HS-5 (cell line): ENCODE data around the gene TRANK1.
"Not testable (repeated sequence)": the region's sequence is repeated elsewhere in the genome, so short reads cannot be mapped to it uniquely, and the experiment has no call there.

ENCODE experiments used
- DNase-seq: peaks from one replicate; pipeline ENCODE4 v3.0.0-alpha.2; 2012; ENCODE audit warnings: low read depth

The TRANK1 gene

GRCh38 chr3:36892457-36893136 lies 52.3 kb downstream of the TRANK1 start:
- DNase-seq: no peak

GRCh38 chr3:36891701-36892160 lies 53.1 kb downstream of the TRANK1 start:
- DNase-seq: no peak

- not testable (repeated sequence) for DNase-seq
Observed at GRCh38 chr3:36891097-36891496, 53.8 kb downstream of the TRANK1 start.

GRCh38 chr3:36890261-36890660 lies 54.6 kb downstream of the TRANK1 start:
- no peak for DNase-seq

GRCh38 chr3:36881735-36882134 lies 63.1 kb downstream of the TRANK1 start:
- no peak for DNase-seq

- not testable (repeated sequence) for DNase-seq
Observed at GRCh38 chr3:36879842-36880241, 65.0 kb downstream of the TRANK1 start.

- no peak for DNase-seq
Observed at GRCh38 chr3:36877930-36878685, 66.7 kb downstream of the TRANK1 start.

GRCh38 chr3:36876181-36876936 lies 68.5 kb downstream of the TRANK1 start:
- no peak for DNase-seq

GRCh38 chr3:36875397-36875796 lies 69.5 kb downstream of the TRANK1 start:
- DNase-seq: no peak

GRCh38 chr3:36874424-36874823 lies 70.4 kb downstream of the TRANK1 start:
- DNase-seq: no peak

- no peak for DNase-seq
Observed at GRCh38 chr3:36871379-36872126, 73.3 kb downstream of the TRANK1 start.

- peak; percentile 28 for DNase-seq
Observed at GRCh38 chr3:36868614-36869436, 76.0 kb downstream of the TRANK1 start.

GRCh38 chr3:36867810-36868209 lies 77.0 kb downstream of the TRANK1 start:
- no peak for DNase-seq

- DNase-seq: peak; percentile 16
Observed at GRCh38 chr3:36866368-36866767, 78.5 kb downstream of the TRANK1 start.

- no peak for DNase-seq
Observed at GRCh38 chr3:36864180-36865053, 80.4 kb downstream of the TRANK1 start.

- no peak for DNase-seq
Observed at GRCh38 chr3:36862076-36862755, 82.6 kb downstream of the TRANK1 start.

- no peak for DNase-seq
Observed at GRCh38 chr3:36859494-36859893, 85.4 kb downstream of the TRANK1 start.

- DNase-seq: no peak
Observed at GRCh38 chr3:36852071-36852470, 92.8 kb downstream of the TRANK1 start.

GRCh38 chr3:36850743-36851142 lies 94.1 kb downstream of the TRANK1 start:
- no peak for DNase-seq

GRCh38 chr3:36846406-36846805 lies 98.4 kb downstream of the TRANK1 start:
- DNase-seq: no peak
